NCI-H146 treated with DMSO at 0.1 percent for 48 hours (cell line): ENCODE results near the gene ARHGAP8.
"Not testable (repeated sequence)": the region's sequence is repeated elsewhere in the genome, so short reads cannot be mapped to it uniquely, and the experiment has no call there.

Experiments used
- DNase-seq: peaks from one replicate; lab custom pipeline; 2025; ENCODE audit not compliant: unreplicated experiment; lab: John Stamatoyannopoulos, UW

Gene ARHGAP8

DNA sequence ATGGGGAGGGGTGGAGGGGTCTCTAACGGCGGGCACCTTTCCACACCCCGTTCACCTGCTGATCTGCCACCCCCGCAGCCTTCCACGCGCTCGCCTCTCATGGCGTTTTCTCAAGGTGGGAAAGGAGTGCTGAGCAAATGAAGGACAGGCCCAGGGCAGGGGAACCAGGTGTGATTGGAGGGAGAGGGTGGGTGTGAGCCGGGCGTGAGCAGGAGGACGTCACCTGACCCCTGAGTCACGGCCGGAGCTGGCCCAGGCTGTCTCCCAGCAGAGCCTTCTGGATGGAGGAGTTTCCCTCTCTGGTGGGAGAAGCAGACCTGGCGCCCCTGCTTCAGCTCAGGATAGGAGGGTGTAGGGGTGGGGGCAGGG is 14.0 kb upstream of the ARHGAP8 start:
- DNase-seq = no peak

DNA sequence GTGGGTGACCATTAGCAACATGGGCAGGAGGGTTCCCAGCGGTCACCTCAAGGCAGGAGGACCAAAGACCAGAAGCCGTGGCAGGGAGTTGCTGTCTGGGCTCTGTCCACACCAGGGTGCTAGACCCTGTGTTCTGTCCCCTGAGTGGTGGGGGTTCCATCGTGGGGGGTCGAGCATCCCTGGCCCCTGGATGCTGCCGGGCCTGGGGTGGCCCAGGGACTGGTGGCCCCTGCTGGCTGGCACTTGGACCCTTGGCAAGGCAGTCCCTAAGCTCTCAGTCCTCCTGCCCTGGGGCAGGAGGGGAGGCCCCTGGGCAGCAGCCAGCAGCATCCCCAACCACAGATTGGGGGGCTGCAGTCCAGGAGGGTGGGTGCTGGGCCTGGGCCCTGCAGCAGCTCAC is 13.4 kb upstream of the ARHGAP8 start:
- no peak for DNase-seq

DNA sequence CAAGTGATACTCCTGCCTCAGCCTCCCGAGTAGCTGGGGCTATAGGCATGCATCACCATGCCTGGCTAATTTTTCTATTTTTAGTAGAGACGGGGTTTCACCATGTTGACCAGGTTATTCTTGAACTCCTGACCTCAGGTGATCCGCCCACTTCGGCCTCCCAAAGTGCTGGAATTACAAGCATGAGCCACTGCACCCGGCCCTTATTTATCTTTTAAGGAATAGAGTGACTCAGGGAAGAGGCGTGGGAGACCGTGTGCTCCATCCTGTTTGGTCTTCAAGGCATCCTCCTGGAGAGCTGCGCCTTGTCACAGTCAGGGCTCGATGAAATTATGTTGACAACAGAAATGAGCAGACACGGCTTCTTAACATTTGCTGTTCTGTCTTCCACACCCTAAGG is 12.7 kb upstream of the ARHGAP8 start:
- DNase-seq = not testable (repeated sequence)

DNA sequence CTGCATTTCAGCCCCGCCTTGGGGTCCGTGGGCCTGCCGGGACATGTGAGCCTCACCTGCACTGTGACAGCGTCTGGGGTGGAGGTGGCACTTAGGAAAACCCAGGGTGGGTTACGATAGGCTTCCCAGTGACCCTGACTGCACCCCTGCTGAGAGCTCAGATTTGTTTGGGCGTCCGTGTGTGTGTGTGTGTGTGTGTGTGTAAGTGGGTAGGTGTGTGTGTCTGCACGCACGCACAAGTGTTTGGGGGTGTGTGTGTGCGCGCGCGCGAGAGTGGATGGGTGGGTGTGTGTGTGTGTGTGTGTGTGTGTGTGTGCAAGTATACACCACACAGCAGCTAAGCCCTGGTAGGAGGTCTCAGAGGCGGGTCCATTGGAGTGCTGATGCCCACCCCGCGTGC is 12.1 kb upstream of the ARHGAP8 start:
- DNase-seq = no peak

DNA sequence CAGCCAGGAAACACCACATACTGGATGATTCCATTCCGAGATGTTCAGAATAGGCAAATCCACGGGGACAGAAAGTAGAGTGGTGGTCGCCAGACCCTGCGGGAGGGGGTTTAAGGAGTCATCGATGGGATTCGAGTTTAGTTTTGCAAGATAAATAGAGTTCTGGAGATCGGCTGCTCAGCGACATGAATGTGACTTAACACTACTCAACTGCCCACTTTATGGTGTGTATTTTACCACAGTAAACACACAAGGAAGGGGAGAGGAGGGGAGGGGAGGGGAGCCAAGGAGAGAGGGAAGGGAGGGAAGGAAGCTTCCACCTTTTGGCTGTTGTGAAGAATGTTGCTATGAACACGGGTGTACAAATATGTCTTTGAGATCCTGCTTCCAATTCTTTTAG is 10.4 kb upstream of the ARHGAP8 start:
- DNase-seq = no peak

DNA sequence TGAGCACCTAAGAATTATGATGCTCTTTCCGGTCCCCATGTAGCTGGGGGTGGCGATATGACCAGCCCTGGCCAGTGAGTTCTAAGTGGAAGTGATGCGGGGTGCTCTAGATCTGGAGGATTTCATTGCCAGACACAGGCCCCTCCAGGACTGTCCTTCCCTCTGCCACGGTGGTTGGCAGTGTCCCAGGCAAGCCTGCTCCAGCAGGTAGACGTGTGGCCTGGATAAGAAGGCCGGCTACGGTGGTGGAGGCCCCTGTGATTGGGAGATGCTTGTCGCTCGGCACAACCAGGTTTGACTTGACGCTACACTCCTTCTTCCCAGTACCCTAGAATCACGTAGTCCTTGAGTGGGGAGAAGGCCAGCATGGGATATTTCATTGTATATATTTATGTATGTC is 9.1 kb upstream of the ARHGAP8 start:
- DNase-seq = no peak

DNA sequence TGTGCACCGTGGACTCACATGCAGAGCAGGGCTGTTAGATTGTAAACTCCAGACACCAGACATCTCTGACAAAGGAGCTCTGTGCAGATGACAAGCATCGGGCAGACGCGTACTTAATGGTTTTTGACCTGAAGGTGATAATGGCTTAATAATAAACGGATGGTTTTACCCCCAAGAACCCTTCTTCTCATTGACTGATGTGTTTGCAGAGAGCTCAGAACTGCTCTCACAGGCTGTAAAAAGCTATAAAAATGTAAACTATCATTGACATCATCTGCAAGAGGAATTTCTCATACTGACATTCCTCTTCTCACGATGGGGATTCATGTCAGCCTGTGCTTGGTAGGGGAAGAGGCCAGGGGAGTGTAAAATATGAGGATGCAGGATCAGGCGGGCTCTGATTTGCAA is 8.6 kb upstream of the ARHGAP8 start:
- no peak for DNase-seq

DNA sequence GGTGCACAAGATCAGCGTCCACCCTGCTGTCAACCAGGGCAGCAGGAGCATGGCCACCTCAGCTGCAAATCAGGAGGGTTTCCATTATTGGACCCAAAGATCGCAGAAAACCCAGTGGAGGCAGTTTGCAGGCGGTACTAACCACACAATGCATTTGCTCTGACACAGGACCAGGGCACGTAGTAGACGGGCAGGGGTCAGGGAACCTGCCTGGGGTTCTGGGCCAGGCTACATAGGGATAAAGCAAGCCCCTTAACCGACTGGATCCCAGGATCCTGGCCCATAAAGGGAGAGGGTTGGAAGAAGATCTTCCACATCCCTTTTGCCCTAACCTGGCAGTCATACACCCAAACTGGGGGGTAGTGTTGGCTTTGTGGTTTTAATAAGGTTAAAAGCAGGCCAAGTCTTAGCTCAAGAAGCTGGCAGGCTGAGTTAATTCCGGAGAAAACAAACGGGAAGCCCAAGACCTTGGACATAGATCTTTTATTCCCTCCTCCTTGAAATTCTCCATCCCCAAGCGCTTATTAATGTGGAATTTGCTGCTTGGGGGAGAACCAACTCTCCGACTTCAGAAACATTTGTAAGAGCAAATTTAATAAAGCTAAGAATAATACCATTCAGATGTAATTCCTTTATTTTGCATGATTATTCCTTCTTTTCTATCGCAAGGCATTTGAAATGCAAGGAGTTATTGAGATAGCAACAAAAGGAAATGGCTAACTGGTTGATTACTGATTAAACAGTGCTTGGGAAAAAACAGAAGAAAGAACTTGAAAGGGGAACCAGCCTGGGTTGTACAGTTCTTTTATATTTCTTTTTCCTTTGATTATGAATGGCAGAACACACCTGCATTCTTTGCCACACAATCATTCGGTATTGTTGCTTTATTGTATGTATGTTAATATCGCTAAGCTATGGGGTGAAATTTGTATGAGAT is 6.3 kb upstream of the ARHGAP8 start:
- DNase-seq = no peak

DNA sequence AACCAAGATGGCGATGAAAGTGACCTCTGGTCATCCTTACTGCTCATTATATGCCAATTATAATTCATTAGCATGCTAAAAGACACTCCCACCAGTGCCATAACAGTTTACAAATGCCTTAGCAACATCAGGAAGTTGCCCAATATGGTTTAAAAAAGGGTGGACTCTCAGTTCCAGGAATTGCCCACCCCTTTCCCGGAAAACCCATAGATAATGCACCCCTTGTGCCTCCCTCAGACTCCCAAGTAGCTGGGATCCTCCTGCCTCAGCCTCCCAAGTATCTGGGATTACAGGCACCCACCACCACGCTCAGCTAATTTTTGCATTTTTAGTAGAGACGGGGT is 4.6 kb upstream of the ARHGAP8 start:
- not testable (repeated sequence) for DNase-seq

DNA sequence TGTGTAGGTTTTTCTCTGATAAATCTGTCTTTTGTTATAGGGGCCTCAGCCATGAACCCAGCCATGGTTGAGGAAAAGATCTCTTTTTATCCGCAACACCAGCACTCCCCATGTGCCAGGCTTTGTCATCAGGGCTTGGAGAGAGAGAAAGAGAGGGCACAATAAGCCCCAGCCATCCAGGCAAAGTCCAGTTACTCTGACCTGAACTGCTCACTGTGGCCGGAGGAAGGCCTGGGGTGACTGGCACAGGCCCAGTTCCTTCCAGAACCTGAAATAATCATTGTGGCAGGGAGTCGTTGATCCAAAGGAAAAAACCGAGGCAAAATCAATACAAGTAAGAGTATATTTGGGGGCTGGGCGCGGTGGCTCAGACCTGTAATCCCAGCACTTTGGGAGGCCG is 3.9 kb upstream of the ARHGAP8 start:
- no peak for DNase-seq

DNA sequence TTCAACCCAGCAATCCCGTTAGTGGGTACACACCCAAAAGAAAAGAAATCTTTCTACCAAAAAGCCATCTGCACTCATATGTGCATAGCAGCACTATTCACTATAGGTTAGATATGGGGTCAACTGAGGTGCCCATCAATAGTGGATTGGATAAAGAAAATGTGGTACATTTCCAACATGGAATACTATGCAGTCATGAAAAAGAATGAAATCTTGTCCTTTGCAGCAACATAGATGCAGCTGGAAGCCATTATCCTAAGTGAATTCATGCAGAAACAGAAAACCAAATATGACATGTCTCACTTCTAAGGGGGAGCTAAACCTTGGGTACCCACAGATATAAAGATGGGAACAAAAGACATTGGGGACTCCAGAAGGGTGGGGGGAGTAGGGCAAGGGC is 1.9 kb upstream of the ARHGAP8 start:
- DNase-seq = no peak

DNA sequence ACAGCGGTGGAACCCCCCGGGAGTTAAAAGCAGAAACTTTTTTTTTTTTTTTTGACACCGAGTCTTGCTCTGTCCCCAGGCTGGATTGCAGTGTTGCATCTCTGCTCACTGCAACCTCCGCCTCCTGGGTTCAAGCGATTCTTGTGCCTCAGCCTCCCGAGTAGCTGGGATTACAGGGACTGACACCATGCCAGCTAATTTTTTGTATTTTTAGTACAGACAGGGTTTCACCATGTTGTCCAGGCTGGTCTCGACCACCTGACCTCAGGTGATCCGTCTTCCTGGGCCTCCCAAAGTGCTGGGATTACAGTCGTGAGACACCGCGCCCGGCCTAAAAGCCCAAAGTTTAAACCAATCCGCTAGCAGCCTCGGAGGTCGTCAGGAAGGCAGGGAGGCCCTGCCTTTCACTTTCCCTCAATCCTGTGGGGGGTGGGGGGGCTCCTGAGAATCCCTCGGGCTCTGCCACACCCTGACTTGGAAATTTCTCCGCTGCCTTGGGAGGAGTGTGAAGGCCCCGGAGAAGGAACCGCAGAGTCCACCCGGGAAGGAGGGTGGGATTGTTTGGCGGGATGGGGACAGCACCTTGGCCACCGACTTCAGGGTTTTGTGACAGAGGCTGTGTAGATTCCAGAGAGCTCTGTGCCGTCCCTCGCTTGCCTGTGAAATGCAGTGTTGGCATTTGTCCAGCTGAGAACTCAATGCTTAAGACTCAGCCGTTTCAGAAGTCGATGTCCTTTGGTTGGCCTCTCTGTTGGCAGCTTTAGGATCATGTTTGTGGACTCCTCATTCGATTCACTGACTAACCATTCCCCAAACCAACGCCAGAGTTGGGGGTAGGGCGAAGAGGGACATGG is 1.0 kb downstream of the ARHGAP8 start:
- no peak for DNase-seq

DNA sequence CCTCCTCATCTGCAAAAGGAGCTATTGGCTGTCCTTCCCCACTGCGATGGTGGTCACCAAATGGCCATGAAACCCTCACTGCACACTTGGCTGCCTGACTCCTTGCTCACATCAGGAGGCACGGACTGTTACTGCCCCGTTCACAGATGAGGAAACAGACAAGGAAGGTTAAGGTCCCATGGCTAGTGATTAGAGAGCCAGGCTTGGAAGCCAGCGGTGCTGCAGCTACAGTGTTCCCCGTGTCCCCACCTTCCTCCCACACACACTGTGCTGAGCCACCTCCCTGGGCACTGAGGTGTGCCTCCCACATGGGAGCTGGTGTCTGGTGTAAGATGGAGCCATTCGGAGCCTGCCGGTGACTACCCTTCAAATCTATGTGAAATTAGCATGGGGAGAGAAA is 2.6 kb downstream of the ARHGAP8 start:
- no peak for DNase-seq

DNA sequence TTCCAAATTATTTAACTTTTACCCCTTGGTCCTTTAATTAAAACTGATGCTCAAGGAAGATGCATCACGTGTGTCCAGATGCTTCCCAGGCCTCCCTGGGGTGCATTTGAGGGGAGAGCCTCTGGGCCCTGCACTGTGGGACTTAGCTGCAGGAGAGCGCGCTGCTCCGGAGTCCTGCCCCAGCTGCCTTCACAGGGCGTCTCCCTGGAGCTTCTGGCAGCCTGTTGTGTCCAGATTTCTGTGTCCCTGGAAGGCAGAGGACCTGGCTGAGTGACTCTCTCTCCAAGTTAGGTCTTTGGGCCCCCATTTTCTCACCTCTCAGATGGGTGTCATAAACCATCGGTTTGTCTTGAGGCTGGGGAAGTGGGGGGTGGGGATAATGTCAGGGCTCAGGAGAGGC is 3.0 kb downstream of the ARHGAP8 start:
- DNase-seq = no peak

DNA sequence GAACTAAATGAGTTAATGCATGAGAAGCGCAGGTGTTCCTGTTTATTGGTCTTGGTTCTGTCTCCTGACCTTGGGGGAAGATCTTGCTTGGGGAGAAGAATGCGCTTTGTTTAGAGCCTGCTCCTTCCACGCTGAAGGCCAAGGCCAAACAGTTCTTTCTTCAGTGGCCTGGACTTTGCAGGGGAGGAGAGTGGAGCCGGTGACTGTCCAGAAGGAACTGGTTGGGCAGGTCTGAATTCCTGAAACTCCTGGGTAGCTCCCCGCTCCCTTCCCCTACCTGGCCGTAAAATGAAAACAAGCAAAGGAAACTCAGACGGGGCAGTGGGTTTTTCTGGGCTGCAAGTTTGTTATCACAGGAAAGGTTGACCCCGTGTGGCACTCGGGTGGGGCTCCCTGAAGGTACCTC is 3.6 kb downstream of the ARHGAP8 start:
- DNase-seq = no peak

DNA sequence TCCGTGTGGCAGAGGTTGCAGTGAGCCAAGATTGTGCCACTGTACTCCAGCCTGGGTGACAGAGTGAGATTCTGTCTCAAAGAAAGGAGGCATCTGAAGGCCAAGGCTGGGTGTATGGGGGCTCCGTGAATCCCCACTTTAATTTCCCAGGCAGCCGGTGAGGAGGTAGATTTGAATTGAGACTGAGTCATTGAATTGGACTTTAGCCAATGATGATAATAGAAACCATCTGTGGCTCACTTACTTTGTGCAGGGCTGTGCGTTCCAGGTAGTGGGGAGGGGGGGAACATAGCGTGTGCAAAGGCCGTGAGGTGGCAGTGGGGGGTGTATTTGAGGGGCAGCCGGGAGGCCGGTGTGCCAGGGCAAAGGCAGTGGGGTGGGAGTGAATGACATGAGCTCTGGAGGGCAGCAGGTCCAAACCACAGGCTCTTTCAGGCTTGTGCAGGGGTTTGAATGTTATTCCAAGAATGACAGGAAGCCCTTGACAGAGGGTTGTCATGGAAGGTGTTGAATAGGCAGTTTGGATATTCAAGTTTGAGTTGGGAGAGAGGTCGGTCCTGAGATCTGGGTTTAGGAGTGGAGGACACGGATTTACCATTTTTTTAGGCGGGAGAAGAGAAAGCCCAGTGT is 6.1 kb downstream of the ARHGAP8 start:
- DNase-seq = peak; percentile 0

DNA sequence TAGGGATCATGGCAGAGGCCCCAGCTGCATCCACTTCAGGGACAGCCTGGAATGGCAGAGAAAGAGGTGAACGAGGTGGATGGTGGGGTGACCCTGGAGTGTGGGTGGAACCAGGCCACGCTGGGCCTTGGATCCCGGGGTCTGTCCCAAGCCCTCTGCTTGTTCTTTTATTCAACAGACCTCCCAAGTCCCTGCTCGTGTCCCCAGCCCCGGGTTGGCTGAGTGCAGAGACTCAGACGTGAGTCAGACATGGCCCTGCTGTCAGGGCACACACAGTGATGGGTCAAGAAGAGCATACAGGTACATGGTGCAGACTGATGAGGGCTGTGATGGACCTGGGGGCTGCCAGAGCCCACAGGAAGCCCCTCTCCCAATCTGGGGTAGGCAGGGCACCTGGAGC is 6.6 kb downstream of the ARHGAP8 start:
- no peak for DNase-seq

DNA sequence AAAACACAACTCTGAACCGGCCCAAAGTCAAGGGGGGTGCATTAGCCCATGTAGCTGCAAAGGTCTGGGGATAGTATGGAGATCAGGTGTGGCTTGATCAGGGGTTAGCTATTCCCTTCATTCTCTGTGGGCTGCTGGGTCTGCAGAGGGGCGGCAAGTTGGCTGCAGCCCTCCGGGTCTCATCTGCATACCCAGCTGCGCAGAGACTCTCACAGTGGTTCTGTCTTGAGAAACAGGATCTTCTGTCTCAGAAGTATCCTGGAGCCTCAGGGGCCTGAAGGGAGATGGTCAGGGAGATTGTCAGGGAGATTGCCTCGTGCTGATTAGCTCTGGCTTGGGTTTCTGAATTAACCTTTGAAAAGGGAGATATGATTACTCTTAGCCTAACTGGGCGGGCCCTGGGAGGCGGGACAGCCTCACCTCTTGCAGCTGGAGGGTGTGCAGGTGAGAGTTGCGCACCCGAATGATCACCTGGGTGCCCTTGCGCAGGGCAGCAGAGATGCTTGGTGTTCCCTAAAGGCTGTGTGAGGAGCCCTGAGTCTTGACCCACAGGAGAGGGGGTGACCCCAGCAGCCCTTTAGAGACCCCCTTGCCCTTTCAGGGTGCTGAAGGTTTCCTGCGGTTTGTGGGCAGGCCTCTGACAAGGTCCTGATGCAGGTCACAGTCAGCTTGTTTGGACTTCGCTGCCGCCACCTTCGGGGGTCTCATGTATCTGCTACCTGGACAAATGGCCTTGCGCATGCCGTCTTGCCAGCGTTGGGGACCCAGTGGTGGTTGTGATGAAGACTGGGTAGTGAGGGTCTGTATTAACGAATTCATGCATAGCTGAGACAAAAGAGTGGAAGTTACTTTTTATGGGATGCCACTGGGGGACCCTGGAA is 7.3 kb downstream of the ARHGAP8 start:
- no peak for DNase-seq

DNA sequence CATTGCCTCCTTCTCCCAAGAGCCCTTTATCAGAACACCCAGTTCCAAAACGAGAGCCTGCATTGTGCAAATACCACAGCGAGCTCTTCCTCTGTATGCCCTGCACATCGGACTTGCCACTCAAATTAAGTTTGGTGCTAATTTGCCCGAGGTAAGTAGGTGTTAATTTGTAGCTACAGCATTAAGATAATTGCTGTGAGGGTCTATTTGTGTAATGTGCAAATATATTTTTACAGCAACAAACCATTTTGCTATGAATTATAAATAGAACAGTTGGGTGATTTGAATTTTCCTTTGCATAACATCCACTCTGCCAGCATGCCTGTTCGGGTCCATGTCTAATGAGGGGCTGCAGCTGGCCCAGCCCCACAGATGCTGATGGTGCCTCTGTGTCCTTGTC is 8.1 kb downstream of the ARHGAP8 start:
- DNase-seq = no peak

DNA sequence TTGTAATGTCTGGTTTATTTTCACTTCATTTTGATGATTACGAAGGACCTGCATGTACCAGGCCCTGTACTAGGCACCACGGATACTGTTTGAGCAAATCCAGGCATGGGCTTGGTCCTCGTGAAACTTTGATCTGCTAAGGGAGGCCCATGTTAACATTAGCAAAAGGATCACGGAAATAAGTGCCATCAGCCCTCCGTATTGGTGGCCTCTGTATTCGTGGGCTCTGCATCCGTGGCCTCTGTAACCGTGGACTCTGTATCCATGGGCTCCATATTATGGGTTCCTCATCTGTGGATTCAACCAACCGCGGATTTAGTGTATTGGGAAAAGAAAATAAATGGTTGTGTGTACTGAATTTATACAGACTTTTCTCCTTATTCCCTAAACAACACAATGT is 8.7 kb downstream of the ARHGAP8 start:
- no peak for DNase-seq

DNA sequence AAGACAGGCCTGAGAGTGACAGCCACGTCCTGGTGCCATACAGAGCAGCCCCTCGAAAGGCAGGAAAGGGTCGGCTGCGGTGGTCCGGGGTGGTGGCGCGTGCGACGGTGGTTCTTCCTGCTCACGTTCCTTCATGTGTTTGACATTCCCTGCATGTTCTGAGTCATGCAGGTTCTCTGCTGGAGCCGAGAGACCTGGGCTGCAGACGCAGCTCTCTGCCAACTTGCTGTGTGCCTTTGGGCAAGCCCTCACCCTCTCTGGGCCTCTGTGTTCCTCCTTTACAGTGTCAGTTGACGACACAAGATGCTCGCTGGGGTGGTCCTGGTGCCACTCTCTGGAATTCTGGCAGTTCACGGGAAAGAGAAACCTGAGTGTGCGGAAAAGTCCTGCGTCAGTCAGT is 12.0 kb downstream of the ARHGAP8 start:
- DNase-seq = no peak
